Activated CD4-positive, alpha-beta T cell treated with anti-CD3 and anti-CD28 coated beads for 48 hours (primary cell): Measurements from ENCODE around the gene MTERF4.
"Not testable (repeated sequence)": the region's sequence is repeated elsewhere in the genome, so short reads cannot be mapped to it uniquely, and the experiment has no call there.

Experiments
- DNase-seq: peaks from one replicate; pipeline ENCODE4 v3.0.0-alpha.2; 2020

The MTERF4 gene

DNA sequence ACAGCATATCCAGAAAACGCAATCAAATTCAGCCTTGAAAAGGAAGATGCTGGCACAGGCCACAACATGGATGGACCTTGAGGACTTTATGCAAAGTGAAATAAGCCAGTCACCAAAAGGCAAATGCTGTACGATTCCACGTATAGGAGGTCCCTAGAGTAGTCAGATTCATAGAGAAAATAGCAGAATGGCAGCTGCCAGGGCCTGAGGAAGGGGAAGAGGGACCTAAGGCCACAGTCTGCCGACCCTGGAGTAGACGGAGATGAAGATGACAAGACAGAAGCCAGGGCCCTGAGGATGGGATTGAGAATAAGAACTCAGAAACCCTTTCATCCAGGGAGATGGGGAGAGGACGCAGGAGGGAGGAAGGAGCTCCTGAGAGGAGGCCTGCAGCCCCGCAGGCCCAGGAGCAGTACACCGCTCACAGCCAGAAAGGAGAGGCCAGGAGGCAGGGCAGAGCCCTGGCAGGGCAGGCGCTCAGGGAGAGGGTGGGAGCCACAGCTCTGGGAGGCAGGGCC lies 8.1 kb upstream of the MTERF4 start:
- no peak for DNase-seq

DNA sequence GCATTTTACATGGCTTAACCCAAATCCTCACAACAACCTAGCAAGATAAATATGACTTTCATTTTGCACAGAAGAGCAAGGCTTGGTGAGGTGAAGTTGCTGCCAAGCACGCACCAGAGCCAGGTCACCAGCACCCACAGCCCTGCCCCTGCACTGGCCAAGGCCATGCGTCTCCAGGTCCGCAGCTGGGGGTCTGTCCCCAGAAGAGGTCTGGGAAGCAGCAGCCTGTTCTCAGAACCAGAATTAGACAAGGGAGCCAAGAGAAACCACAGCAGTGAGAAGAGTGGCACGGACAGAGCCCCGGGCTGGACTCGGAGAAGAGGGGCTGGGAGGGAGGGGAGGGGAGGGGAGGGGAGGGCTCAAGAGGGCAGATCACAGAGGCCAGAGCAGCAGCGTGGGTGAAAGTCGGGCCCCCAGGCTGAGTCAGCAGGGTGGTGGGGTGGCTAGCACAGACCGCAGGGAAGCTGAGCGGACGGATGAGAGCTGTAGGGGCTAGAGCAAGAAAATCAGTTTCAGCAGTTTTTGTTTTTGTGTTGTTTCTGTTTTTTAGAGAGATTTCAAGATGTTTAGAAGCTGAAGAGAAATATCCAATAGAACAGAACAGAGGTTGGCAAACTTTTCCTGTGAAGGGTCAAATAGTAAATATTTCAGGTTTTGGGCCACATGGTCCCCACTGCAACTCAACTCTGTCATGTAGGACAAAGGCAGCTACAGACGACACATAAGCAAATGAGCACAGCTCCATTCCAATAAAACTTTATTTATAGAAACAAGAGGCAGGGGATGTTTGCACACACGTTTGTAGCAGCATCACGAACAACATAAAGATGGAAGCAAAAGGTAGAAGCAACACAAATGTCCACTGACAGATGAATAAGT lies 7.4 kb upstream of the MTERF4 start:
- DNase-seq = no peak

- DNase-seq = no peak
Observed at GRCh38 chr2:241108271-241109209, 6.5 kb upstream of the MTERF4 start.

GRCh38 chr2:241107031-241107783 lies 5.1 kb upstream of the MTERF4 start:
- no peak for DNase-seq

GRCh38 chr2:241105641-241106040 lies 3.6 kb upstream of the MTERF4 start:
- DNase-seq = no peak

DNA sequence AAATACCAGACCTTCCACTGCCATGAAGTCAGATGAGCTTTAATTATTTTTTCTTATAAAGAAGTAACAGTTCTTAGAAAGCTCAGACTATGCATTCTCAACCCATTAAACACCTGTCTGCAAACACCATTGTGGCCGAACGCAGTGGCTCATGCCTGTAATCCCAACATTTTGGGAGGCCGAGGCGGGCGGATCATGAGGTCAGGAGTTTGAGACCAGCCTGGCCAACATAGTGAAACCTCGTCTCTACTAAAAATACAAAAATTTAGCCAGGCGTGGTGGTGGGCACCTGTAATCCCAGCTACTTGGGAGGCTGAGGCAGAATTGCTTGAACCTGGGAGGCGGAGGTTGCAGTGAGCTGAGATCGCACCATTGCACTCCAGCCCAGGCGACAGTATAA lies 2.5 kb upstream of the MTERF4 start:
- DNase-seq = not testable (repeated sequence)

DNA sequence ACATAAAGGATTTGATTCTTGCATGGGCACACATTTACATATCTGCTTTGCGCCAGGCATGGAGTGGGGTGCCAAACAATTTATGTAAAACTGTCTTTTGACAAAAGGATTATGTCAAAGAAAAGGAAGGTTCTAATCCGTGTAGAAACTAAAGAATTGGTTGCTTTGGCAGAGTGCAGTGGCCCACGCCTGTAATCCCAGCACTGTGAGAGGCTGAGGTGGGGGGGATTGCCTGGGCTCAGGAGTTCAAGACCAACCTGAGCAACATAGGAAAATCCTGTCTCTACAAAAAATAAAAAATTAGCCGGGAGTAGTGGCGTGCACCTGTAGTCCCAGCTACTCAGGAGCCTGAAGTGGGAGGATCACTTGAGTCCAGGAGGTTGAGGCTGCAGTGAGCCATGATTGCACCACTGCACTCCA lies 1.1 kb upstream of the MTERF4 start:
- no peak for DNase-seq

DNA sequence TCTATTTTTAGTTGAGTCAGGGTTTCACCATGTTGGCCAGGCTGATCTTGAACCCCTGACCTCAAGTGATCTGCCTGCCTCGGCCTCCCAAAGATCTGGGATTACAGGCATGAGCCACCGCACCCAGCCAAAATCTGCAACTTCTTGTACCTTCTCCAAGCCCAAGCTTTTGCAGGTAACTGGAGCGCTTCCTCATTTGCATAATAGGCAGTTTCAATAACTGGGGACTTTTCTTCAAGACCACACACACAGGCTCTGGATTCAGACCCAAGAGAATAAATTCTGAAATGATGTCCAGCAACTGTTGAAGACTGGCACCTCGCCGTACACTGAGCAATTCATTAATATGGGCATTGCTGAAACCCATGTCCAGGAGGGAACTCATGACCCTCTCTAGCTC lies 2.8 kb downstream of the MTERF4 start:
- no peak for DNase-seq

DNA sequence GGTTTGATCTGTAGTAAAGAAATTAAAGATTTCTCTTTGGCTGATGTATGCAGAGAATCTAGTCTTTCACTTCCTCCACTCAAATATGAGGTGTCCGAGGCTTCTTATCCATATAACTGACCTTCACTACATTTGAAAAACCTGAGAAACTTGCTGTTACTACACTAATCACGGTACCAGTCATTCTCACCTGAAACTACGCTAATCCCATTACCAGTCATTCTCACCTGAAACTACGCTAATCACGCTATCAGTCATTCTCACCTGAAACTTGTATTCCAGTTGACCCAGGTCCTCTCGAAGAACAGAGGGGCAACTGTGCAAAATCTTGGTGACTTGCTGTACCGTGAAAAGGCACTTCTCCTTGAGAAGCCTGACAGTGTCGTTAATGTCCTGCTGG lies 5.1 kb downstream of the MTERF4 start:
- peak; percentile 32 for DNase-seq

GRCh38 chr2:241095594-241096290 lies 6.3 kb downstream of the MTERF4 start:
- no peak for DNase-seq

DNA sequence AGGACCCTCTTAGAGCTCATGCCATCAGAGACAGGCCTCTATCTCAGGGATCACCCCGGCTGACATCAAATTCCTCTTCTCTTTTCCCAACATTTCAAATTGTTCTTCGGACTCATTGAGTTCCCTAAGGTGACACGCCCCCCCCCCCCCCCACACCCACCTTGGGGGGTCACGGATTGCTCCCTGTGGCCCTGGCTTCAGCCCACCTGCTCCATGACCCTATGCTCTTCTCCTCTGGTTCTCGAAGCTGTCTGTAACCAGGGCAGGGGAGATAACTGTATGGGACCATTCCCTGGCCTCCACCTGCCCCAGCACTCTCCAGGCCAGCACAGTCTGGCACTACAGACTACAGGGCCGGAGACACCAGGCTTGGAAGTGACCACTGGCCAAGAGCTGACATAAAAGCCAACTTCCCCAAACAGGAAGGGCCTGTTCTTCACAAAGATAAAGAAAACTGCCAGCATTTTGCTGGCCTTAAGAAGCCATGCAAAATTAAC lies 7.1 kb downstream of the MTERF4 start:
- DNase-seq = no peak

GRCh38 chr2:241094172-241094571 lies 7.9 kb downstream of the MTERF4 start:
- DNase-seq = no peak

- DNase-seq = not testable (repeated sequence)
Observed at GRCh38 chr2:241093133-241093781, 8.8 kb downstream of the MTERF4 start.

DNA sequence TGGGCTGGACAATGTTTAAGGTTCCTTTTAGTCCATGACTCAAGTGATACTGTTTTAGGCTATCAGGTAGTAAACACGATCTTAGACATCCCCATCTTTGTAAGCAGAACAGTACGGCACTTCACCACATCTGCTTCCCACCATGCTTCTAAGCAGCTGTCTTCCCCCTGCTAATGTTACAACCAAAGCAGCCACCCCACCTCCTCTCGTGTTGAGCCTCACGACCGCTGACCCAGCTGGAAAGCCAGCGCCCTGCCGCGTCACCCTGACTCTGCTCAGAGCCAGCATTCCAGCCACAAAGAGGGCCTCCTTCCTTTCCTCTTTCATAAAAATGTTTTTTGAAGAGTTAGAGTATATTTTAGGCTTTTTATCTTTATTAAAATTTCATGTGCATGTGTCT lies 9.4 kb downstream of the MTERF4 start:
- DNase-seq = no peak

- DNase-seq = no peak
Observed at GRCh38 chr2:241091734-241092445, 10.2 kb downstream of the MTERF4 start.

GRCh38 chr2:241091201-241091600 lies 10.9 kb downstream of the MTERF4 start:
- no peak for DNase-seq

GRCh38 chr2:241088791-241089732 lies 13.0 kb downstream of the MTERF4 start:
- no peak for DNase-seq

GRCh38 chr2:241088376-241088775 lies 13.7 kb downstream of the MTERF4 start:
- DNase-seq = no peak
